CD4-positive, CD25-positive, alpha-beta regulatory T cell (primary cell): ENCODE results near the gene IQCF5. TPM values are rescaled to one million over a fixed set of nuclear protein-coding genes. Genes with fewer than 3 reads are reported as not detected.
"Not testable (repeated sequence)": the region's sequence is repeated elsewhere in the genome, so short reads cannot be mapped to it uniquely, and the experiment has no call there.

ENCODE experiments used
- ATAC-seq, 2 donors: fragments of 150-1000 bp; cut with Tn5 transposase; one replicate each; pipeline ENCODE4 v1.10.0; 2021; ENCODE audit warnings: low read depth in 2 of 2, moderate number of reproducible peaks in 2 of 2, moderate library complexity in 1 of 2
- DNase-seq, 3 donors: peaks; one replicate each; pipeline versions ENCODE4 v3.0.0 to v3.0.0-alpha.2; 2012 to 2022; ENCODE audit warnings: mixed read lengths in 1 of 3
- H3K27ac ChIP-seq: one replicate; pipeline ENCODE4 v1.7.0; 2013; ENCODE audit warnings: mild to moderate bottlenecking, low read length; ENCODE audit not compliant: insufficient read depth, poor library complexity, severe bottlenecking
- H3K27me3 ChIP-seq: one replicate; pipeline ENCODE4 v1.7.0; 2013; ENCODE audit warnings: low read length; ENCODE audit not compliant: control insufficient read depth, insufficient read depth
- H3K36me3 ChIP-seq: one replicate; pipeline ENCODE4 v1.7.0; 2013; ENCODE audit warnings: mild to moderate bottlenecking, low read length, moderate library complexity; ENCODE audit not compliant: control insufficient read depth, insufficient read depth
- H3K4me1 ChIP-seq: 2 replicates; pipeline ENCODE4 v1.7.0; 2013; ENCODE audit warnings: mild to moderate bottlenecking, low read length; ENCODE audit not compliant: insufficient read depth, control insufficient read depth, poor library complexity, severe bottlenecking
- H3K4me3 ChIP-seq: one replicate; pipeline ENCODE4 v1.7.0; 2013; ENCODE audit warnings: low read depth, mild to moderate bottlenecking, low read length, moderate library complexity
- H3K9me3 ChIP-seq, 2 experiments: 1 replicate in 1 of 2; 2 replicates in 1 of 2; pipeline ENCODE4 v1.7.0; 2013; ENCODE audit warnings: low read length in 2 of 2, mild to moderate bottlenecking in 1 of 2, moderate library complexity in 1 of 2; ENCODE audit not compliant: control insufficient read depth in 2 of 2
- H3K27ac Mint-ChIP-seq, 3 donors: one replicate each; pipeline ENCODE4 v1.8.0; 2020 to 2022; ENCODE audit warnings: mild to moderate bottlenecking in 3 of 3, mixed read lengths in 3 of 3, moderate library complexity in 2 of 3
- H3K27me3 Mint-ChIP-seq: one replicate; pipeline ENCODE4 v1.8.0; 2022; ENCODE audit warnings: mild to moderate bottlenecking, mixed read lengths
- H3K36me3 Mint-ChIP-seq: one replicate; pipeline ENCODE4 v1.8.0; 2020; ENCODE audit warnings: mixed read lengths
- H3K4me1 Mint-ChIP-seq, 4 donors: one replicate each; pipeline ENCODE4 v1.8.0; 2020 to 2022; ENCODE audit warnings: mixed read lengths in 4 of 4, mild to moderate bottlenecking in 1 of 4
- H3K4me3 Mint-ChIP-seq, 4 donors: one replicate each; pipeline ENCODE4 v1.8.0; 2020 to 2022; ENCODE audit warnings: mild to moderate bottlenecking in 4 of 4, mixed read lengths in 4 of 4, moderate library complexity in 3 of 4
- H3K9me3 Mint-ChIP-seq, 7 donors: one replicate each; pipeline ENCODE4 v1.8.0; 2020 to 2022; ENCODE audit warnings: mixed read lengths in 7 of 7, mild to moderate bottlenecking in 3 of 7, moderate library complexity in 2 of 7
- polyA plus RNA-seq, 4 donors: library from polyadenylated mRNA; unstranded; fragments of 300-500 nt; fragmentation: Illumina TruSeq; gene quantifications; one replicate each; pipeline ENCODE4 v1.2.3, GENCODE V29; 2021
- total RNA-seq: library from RNA; stranded (reverse); gene quantifications from one replicate; pipeline ENCODE4 v1.2.3, GENCODE V29; 2022

Gene IQCF5
- total and polyA plus RNA-seq, 5 donors from 2014 or later, result not detected

DNA sequence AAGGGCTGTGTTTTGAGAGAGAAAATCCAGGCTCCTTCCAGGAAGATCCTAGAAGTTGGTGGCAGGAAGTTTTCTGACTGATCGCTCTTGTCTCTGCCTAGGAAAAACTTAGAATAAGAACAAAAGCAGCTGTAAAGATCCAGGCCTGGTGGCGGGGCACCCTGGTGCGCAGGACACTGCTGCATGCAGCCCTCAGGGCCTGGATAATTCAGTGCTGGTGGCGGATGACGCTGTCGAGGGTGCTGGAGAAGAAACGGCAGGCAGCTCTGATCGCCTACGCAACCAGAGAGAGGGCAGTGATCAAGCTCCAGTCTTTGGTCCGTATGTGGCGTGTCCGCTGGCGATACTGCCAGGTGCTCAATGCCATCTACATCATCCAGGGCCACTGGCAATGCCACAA is 12.5 kb downstream of the IQCF5 start:
- Mint-ChIP-seq H3K27me3 (peaks cover 14% of the 10 kb centered on the region), H3K9me3 (peaks cover 0 to 3% (median 0%) of the 10 kb centered on the region in 7 donors), H3K4me3 (no peak overlapping the region), H3K27ac (no peak overlapping the region), H3K36me3 (no peaks in the 10 kb centered on the region), H3K4me1 (no peaks in the 10 kb centered on the region)
- Histone ChIP-seq H3K36me3 (no peaks in the 10 kb centered on the region), H3K4me3 (no peak overlapping the region), H3K9me3 (no peaks in the 10 kb centered on the region), H3K27ac (no peak overlapping the region), H3K27me3 (peaks cover 8% of the 10 kb centered on the region), H3K4me1 (no peaks in the 10 kb centered on the region)
- ATAC-seq (no peak), DNase-seq (no peak)

DNA sequence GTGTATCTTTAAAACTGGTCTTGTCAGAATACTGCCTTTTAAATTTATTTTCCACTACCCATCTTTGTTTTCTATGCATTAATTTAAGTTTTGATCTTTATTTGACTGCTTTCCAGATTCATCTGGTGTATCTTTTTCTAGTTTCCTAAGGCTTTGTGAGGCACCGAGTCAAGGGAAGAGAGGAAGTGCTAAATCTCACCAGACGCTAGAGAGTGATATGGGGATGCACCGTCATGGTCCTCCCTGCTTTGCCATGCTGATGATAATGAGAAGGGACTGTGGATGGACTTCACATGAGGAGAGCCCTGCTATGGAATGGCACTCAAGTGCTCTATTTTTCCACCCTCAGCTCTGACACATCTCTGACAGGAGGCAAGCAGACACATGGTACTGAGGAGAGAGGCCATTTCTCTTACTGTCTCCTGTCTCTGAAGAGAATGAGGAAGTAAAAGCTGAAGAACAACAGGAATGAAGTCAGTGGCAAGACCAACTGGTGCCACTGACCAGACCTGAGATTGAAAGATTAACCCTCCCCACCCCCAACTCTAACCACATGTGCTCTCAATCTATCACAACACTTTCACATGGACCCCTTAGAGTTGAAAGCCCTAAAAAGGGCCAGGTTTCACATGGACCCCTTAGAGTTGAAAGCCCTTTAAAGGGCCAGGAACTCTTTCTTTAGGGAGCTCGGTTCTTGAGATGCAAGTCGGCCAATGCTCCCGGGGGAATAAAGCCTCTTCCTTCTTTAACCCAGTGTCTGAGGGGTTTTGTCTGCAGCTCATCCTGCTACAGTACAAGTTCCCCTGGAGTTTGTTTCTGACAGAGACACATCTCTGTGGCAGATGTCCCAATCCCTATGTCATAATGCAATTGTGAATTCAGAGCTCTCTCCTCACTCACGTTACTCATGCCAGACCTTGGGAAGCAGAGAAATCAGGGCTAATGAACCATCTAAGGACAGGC is 14.4 kb downstream of the IQCF5 start, which contains the start of gene IQCF2:
Gene IQCF2 (plus strand): TSS at position 913 of the 963 bp plus-strand sequence. CDS start 52 bp downstream, outside the sequence.
- H3K4me3 Mint-ChIP-seq, result no peak within 1 kb of the TSS
- no peaks in the 10 kb centered on the region for H3K36me3 Mint-ChIP-seq
- Histone ChIP-seq H3K27ac (no peak within 1 kb of the TSS), H3K9me3 (no peaks in the 10 kb centered on the region), H3K36me3 (no peaks in the 10 kb centered on the region), H3K4me3 (no peak within 1 kb of the TSS), H3K4me1 (no peaks in the 10 kb centered on the region), H3K27me3 (no peaks in the 10 kb centered on the region)
- peaks cover 6% of the 10 kb centered on the region for H3K27me3 Mint-ChIP-seq
- no peaks in the 10 kb centered on the region for H3K4me1 Mint-ChIP-seq
- DNase-seq (no peak), ATAC-seq (no peak)
- peaks cover 0 to 9% (median 0%) of the 10 kb centered on the region in 7 donors for H3K9me3 Mint-ChIP-seq
- H3K27ac Mint-ChIP-seq, result no peak within 1 kb of the TSS

DNA sequence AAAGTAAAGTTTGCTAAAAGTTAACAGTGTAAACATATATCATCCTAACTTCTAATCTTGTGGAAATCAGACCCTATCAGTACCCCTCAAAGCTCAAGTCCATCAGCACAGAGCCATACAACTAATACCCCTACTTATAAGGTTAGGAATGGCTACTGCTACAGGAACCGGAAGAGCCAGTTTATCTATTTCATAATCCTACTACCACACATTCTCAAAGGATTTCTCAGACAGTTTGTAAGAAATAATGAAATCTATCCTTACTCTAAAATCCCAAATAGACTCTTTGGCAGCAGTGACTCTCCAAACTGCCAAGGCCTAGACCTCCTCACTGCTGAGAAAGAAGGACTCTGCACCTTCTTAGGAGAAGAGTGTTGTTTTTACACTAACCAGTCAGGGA is 20.0 kb downstream of the IQCF5 start:
- ATAC-seq, H3K4me3 ChIP-seq, H3K27ac ChIP-seq, DNase-seq, H3K36me3 Mint-ChIP-seq, H3K36me3 ChIP-seq, H3K4me3 Mint-ChIP-seq, H3K4me1 Mint-ChIP-seq, H3K4me1 ChIP-seq, H3K9me3 ChIP-seq, H3K27ac Mint-ChIP-seq, H3K27me3 ChIP-seq: not testable (repeated sequence)
- Mint-ChIP-seq H3K9me3 (peaks cover 0 to 10% (median 0%) of the 10 kb centered on the region in 7 donors), H3K27me3 (peaks cover 22% of the 10 kb centered on the region)

DNA sequence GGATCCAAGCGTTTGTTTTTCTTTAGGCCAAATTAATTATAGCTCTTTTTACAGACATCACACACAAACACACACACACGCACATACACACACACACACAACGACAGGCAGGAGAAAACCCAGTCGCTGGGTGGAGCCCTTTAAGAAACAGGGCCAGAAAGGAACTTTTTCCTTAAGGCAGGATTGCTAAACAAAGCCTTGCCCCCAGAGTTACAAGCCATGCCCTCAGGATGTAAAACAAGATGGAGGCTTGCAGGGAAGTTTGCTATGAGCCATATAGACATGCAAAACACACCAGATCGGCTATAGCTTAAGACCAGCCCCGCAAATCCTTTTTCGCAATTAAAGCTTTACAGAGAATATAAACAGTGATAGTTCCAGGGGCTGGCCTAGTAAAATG is 30.3 kb downstream of the IQCF5 start:
- Mint-ChIP-seq H3K4me3 (no peak overlapping the region), H3K4me1 (no peaks in the 10 kb centered on the region), H3K27me3 (peaks cover 63% of the 10 kb centered on the region), H3K36me3 (no peaks in the 10 kb centered on the region), H3K27ac (no peak overlapping the region), H3K9me3 (peaks cover 0 to 18% (median 12%) of the 10 kb centered on the region in 7 donors)
- Histone ChIP-seq H3K4me1 (no peaks in the 10 kb centered on the region), H3K4me3 (no peak overlapping the region), H3K36me3 (no peaks in the 10 kb centered on the region), H3K9me3 (peaks cover 15 to 16% of the 10 kb centered on the region in 2 experiments), H3K27me3 (peaks cover 14% of the 10 kb centered on the region), H3K27ac (no peak overlapping the region)
- no peak for ATAC-seq
- no peak for DNase-seq

DNA sequence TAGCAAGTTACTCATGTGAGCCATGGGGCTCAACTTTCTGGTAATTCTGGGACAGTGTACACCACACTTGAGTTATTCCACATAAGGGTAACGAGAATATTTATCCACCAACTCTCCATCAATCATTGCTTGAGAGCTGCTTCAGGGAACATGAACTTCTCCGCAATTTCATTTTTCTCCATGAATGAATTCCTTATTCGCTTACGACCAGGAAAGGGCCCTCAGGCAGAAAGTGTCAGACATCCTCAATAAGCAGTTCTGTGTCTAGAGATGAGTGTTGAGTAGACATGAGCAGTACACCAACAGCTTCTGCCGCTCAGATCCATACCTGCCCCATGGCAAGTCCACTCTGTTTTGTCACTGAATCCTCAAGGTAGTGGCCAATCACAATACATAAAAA is 38.8 kb downstream of the IQCF5 start:
- Mint-ChIP-seq H3K36me3 (no peaks in the 10 kb centered on the region), H3K27ac (no peak overlapping the region), H3K27me3 (peaks cover 54% of the 10 kb centered on the region)

DNA sequence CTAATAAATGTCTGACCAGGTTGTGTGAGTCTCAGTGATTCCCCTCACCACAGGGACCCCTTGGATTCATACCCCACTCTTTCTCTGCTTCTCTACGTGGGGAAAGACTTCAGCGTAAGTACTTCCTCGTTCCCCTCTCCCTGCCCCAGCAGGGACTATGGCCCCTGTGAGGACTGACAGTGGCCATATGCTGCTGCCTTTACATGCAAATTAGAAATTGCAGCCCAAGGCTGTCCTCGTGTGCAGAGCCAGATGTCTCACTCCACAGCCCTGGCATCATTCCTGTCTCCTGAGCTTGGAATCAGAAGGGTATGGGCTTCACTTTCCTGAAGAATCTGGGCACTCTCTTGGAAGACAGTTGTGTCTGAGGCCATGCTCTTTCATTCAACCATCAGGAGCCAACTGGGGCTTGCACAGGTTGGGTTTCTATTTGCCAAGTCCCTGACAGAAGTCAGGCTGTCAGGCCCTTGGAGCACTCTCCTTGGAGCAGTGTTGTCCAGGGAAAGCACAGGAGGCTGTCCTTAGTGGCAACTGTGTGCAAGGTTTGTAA is 44.5 kb downstream of the IQCF5 start:
- Mint-ChIP-seq H3K4me1 (no peaks in the 10 kb centered on the region), H3K9me3 (peaks cover 0 to 21% (median 11%) of the 10 kb centered on the region in 7 donors), H3K27ac (no peak overlapping the region), H3K4me3 (no peak overlapping the region), H3K36me3 (no peaks in the 10 kb centered on the region), H3K27me3 (peaks cover 53% of the 10 kb centered on the region)
- Histone ChIP-seq H3K9me3 (peaks cover 10 to 17% of the 10 kb centered on the region in 2 experiments), H3K36me3 (no peaks in the 10 kb centered on the region), H3K27ac (no peak overlapping the region), H3K4me1 (no peaks in the 10 kb centered on the region), H3K4me3 (no peak overlapping the region), H3K27me3 (peaks cover 4% of the 10 kb centered on the region)
- ATAC-seq (no peak), DNase-seq (no peak)

More for the DNA sequence above, 38.8 kb downstream of the IQCF5 start:
- no peaks in the 10 kb centered on the region for H3K9me3 ChIP-seq
- H3K4me3 ChIP-seq, result no peak overlapping the region
- ATAC-seq (no peak), DNase-seq (no peak)
- peaks cover 0 to 4% (median 0%) of the 10 kb centered on the region in 7 donors for H3K9me3 Mint-ChIP-seq
- no peaks in the 10 kb centered on the region for H3K36me3 ChIP-seq
- H3K27me3 ChIP-seq, result peaks cover 19% of the 10 kb centered on the region
- no peaks in the 10 kb centered on the region for H3K4me1 ChIP-seq
- peaks cover 0 to 5% (median 0%) of the 10 kb centered on the region in 4 donors for H3K4me1 Mint-ChIP-seq
- no peak overlapping the region for H3K27ac ChIP-seq
- H3K4me3 Mint-ChIP-seq, result no peak overlapping the region

DNA sequence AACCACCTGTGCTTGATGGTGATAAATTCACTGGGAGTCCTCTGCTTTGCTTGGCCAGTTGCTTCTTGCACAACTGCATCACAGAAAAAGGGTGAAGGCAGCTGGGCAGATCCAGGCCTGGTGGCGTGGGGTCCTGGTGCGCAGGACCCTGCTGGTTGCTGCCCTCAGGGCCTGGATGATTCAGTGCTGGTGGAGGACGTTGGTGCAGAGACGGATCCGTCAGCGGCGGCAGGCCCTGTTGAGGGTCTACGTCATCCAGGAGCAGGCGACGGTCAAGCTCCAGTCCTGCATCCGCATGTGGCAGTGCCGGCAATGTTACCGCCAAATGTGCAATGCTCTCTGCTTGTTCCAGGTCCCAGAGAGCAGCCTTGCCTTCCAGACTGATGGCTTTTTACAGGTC is 45.1 kb downstream of the IQCF5 start:
- Histone ChIP-seq H3K9me3 (peaks cover 10 to 17% of the 10 kb centered on the region in 2 experiments), H3K27me3 (peaks cover 6% of the 10 kb centered on the region), H3K36me3 (no peaks in the 10 kb centered on the region), H3K27ac (no peak overlapping the region), H3K4me3 (no peak overlapping the region), H3K4me1 (no peaks in the 10 kb centered on the region)
- Mint-ChIP-seq H3K27me3 (peaks cover 53% of the 10 kb centered on the region), H3K4me1 (no peaks in the 10 kb centered on the region), H3K9me3 (peaks cover 0 to 21% (median 12%) of the 10 kb centered on the region in 7 donors), H3K36me3 (no peaks in the 10 kb centered on the region), H3K27ac (no peak overlapping the region), H3K4me3 (no peak overlapping the region)
- ATAC-seq (no peak), DNase-seq (no peak)
